HepG2 (cell line): Measurements from ENCODE around the gene PRR30. TPM values are rescaled to one million over a fixed set of nuclear protein-coding genes. Genes with fewer than 3 reads are reported as not detected.

Source experiments
- ATAC-seq: fragments of 200-7000 bp; cut with Tn5 transposase; 3 replicates; pipeline ENCODE4 v1.9.1; 2020; ENCODE audit warnings: mild to moderate bottlenecking, moderate library complexity
- BruUV-seq: library from RNA; stranded (reverse); fragments of 400-500 nt; replicated peaks from 2 replicates; lab custom pipeline; 2021; lab: Mats Ljungman, UMichigan
- CTCF ChIA-PET: fragments of 300-600 bp; formaldehyde crosslinking; extraction: SDS; loops from one replicate; lab custom pipeline; 2021; ENCODE audit warnings: low total read pairs, inconsistent platforms, low intra/inter-chr PET ratio; lab: Yijun Ruan, JAX
- POLR2A ChIA-PET: fragments of 350-600 bp; sonication (Branson Sonifier 250); formaldehyde crosslinking; loops from one replicate; lab custom pipeline; 2020; ENCODE audit warnings: antibody characterized with exemption, inconsistent platforms; lab: Yijun Ruan, JAX
- DNase-seq: peaks from one replicate; pipeline ENCODE4 v3.0.0-alpha.2; 2015; ENCODE audit warnings: low spot score
- FAIRE-seq: peaks from 3 replicates; lab custom pipeline; 2011; peaks lifted over from hg19 to GRCh38; lab: Jason Lieb, UNC
- H2AFZ ChIP-seq: one replicate; pipeline ENCODE4 v1.6.1; 2011; ENCODE audit warnings: low read length, inconsistent platforms
- H3K27ac ChIP-seq: fragments of 300-600 bp; 3 replicates; pipeline ENCODE4 v1.8.0; 2011; ENCODE audit warnings: mixed run types, mild to moderate bottlenecking, mixed read lengths, low read length, inconsistent platforms; ENCODE audit not compliant: insufficient read depth; ENCODE audit errors: extremely low read length
- H3K27me3 ChIP-seq, 2 experiments: fragments of 200-600 bp in 1 of 2; 2 replicates in 1 of 2; 3 replicates in 1 of 2; pipeline versions ENCODE4 v1.6.0 to v1.8.0; 2011; ENCODE audit warnings: low read length in 2 of 2, mild to moderate bottlenecking in 2 of 2, moderate library complexity in 2 of 2, inconsistent platforms in 1 of 2; ENCODE audit not compliant: insufficient read depth in 2 of 2, control insufficient read depth in 1 of 2
- H3K36me3 ChIP-seq, 2 experiments: fragments of 200-600 bp in 1 of 2; replicated peaks in 1 of 2; 2 replicates in 1 of 2; 3 replicates in 1 of 2; pipeline versions ENCODE4 v1.5.1 to v1.8.0; 2011; ENCODE audit warnings: low read length in 2 of 2, inconsistent platforms in 1 of 2; ENCODE audit not compliant: insufficient read depth in 2 of 2, control insufficient read depth in 1 of 2
- H3K4me1 ChIP-seq: 2 replicates; pipeline ENCODE4 v1.5.1; 2012; ENCODE audit warnings: low read length, inconsistent platforms; ENCODE audit not compliant: insufficient read depth
- H3K4me2 ChIP-seq: 2 replicates; pipeline ENCODE4 v1.6.0; 2011; ENCODE audit warnings: low read depth, low read length, inconsistent platforms
- H3K4me3 ChIP-seq, 3 experiments: fragments of 200-600 bp in 1 of 3; sonication (generic), shearing (Covaris generic) in 1 of 3; replicated peaks in 1 of 3; 2 replicates each; pipeline ENCODE4 v1.5.1; 2011 to 2016; ENCODE audit warnings: low read length in 3 of 3, inconsistent platforms in 2 of 3, low read depth in 2 of 3, mild to moderate bottlenecking in 2 of 3, control low read depth in 1 of 3, mixed read lengths in 1 of 3; ENCODE audit not compliant: insufficient read depth in 1 of 3
- H3K79me2 ChIP-seq: one replicate; pipeline ENCODE4 v1.6.1; 2011; ENCODE audit warnings: low read length, inconsistent platforms; ENCODE audit not compliant: insufficient read depth
- H3K9ac ChIP-seq: 2 replicates; pipeline ENCODE4 v1.6.0; 2011; ENCODE audit warnings: mild to moderate bottlenecking, low read depth, low read length, inconsistent platforms; ENCODE audit not compliant: insufficient read depth
- H3K9me3 ChIP-seq: 2 replicates; pipeline ENCODE4 v1.5.1; 2012; ENCODE audit warnings: mild to moderate bottlenecking, low read length
- H4K20me1 ChIP-seq: 2 replicates; pipeline ENCODE4 v1.6.0; 2011; ENCODE audit warnings: inconsistent platforms, mild to moderate bottlenecking, low read length, moderate library complexity; ENCODE audit not compliant: insufficient read depth
- ASH2L ChIP-seq: fragments of 300-600, 200-600 bp; sonication (generic); IDR thresholded peaks from 2 replicates; pipeline ENCODE4 v1.7.0; 2017; ENCODE audit warnings: low read depth, mild to moderate bottlenecking, moderate library complexity, mixed read lengths, low read length; ENCODE audit not compliant: insufficient read length
- EP300 ChIP-seq, 3 experiments: sonication (generic) in 1 of 3; formaldehyde crosslinking in 1 of 3; IDR thresholded peaks; 2 replicates each; pipeline versions ENCODE4 v1.5.1 to v1.6.1; 2011 to 2020; ENCODE audit warnings: low read depth in 2 of 3, low read length in 2 of 3, borderline replicate concordance in 1 of 3, improper control_type of control experiment in 1 of 3, mild to moderate bottlenecking in 1 of 3, missing genetic modification reagents in 1 of 3, moderate library complexity in 1 of 3
- GATAD2A ChIP-seq: IDR thresholded peaks from 2 replicates; pipeline ENCODE4 v1.6.1; 2016
- ISX ChIP-seq: sonication (generic); formaldehyde crosslinking; conservative IDR thresholded peaks from 2 replicates; pipeline ENCODE4 v1.5.0; 2020; ENCODE audit warnings: missing genetic modification reagents
- MED1 ChIP-seq: sonication (generic); formaldehyde crosslinking; IDR thresholded peaks from 2 replicates; pipeline ENCODE4 v1.4.0; 2020; ENCODE audit warnings: missing genetic modification reagents
- PHF8 ChIP-seq: sonication (generic); formaldehyde crosslinking; IDR thresholded peaks from 2 replicates; pipeline ENCODE4 v1.5.0; 2020; ENCODE audit warnings: missing genetic modification reagents
- PPARG ChIP-seq: conservative IDR thresholded peaks from 2 replicates; pipeline ENCODE4 v1.6.1; 2016; ENCODE audit warnings: missing biosample characterization, missing genetic modification reagents
- SOX13 ChIP-seq, 3 experiments: fragments of 450-650 bp in 1 of 3; sonication (generic) in 1 of 3; formaldehyde crosslinking in 1 of 3; IDR thresholded peaks in 2 of 3; conservative IDR thresholded peaks in 1 of 3; 2 replicates each; pipeline versions ENCODE4 v1.5.0 to v1.6.1; 2016 to 2020; ENCODE audit warnings: antibody characterized with exemption in 1 of 3, mild to moderate bottlenecking in 1 of 3, missing compliant biosample characterization in 1 of 3, missing genetic modification reagents in 1 of 3, moderate library complexity in 1 of 3
- SOX5 ChIP-seq: IDR thresholded peaks from 2 replicates; pipeline ENCODE4 v1.6.1; 2016; ENCODE audit warnings: borderline replicate concordance
- SOX6 ChIP-seq, 2 experiments: fragments of 450-650 bp in 1 of 2; sonication (generic) in 1 of 2; formaldehyde crosslinking in 1 of 2; IDR thresholded peaks; 2 replicates each; pipeline versions ENCODE4 v1.4.0 to v1.6.1; 2017 to 2020; ENCODE audit warnings: antibody characterized with exemption in 1 of 2, mild to moderate bottlenecking in 1 of 2, missing genetic modification reagents in 1 of 2
- WIZ ChIP-seq: sonication (generic); formaldehyde crosslinking; IDR thresholded peaks from 2 replicates; pipeline ENCODE4 v1.5.1; 2020; ENCODE audit warnings: mild to moderate bottlenecking, missing genetic modification reagents
- ZBTB42 ChIP-seq: sonication (generic); formaldehyde crosslinking; IDR thresholded peaks from 2 replicates; pipeline ENCODE4 v1.5.0; 2020; ENCODE audit warnings: mild to moderate bottlenecking, missing genetic modification reagents
- ZFP82 ChIP-seq: sonication (generic); formaldehyde crosslinking; IDR thresholded peaks from 2 replicates; pipeline ENCODE4 v1.5.1; 2020; ENCODE audit warnings: mild to moderate bottlenecking, missing genetic modification reagents, borderline replicate concordance
- ZNF350 ChIP-seq: sonication (generic); formaldehyde crosslinking; IDR thresholded peaks from 2 replicates; pipeline ENCODE4 v1.4.0; 2020; ENCODE audit warnings: mild to moderate bottlenecking, low read depth, missing genetic modification reagents, borderline replicate concordance
- ZNF780A ChIP-seq: sonication (generic); formaldehyde crosslinking; IDR thresholded peaks from 2 replicates; pipeline ENCODE4 v1.8.0; 2022; ENCODE audit warnings: mild to moderate bottlenecking, missing genetic modification reagents, moderate library complexity
- WGBS: methylation state at CpG from one replicate; pipeline ENCODE4 v1.1.6; 2017; ENCODE audit warnings: low lambda C conversion rate; 5-methylcytosine and 5-hydroxymethylcytosine counted together
- in situ Hi-C: cut with HindIII; loops from 2 replicates; pipeline ENCODE4 v1.10.0; 2017; ENCODE audit warnings: low pct_unique_long_range_greater_than_20kb; ENCODE audit not compliant: extremely low pct_ligation_motif_present
- intact Hi-C: fragments of 100-400 bp; cut with micrococcal nuclease; formaldehyde crosslinking; loops from one replicate; pipeline ENCODE4 v1.10.0; 2022; ENCODE audit not compliant: unreplicated experiment
- polyA plus RNA-seq, 8 experiments: library from polyadenylated mRNA; depleted of rRNA in 3 of 8; stranded (reverse) in 7 of 8; unstranded in 1 of 8; fragments of >200 nt; fragmentation: Illumina TruSeq in 4 of 8; extraction: Trizol in 4 of 8; gene quantifications; 2 replicates each; pipeline versions ENCODE4 v1.2.1 to v1.2.3, GENCODE V29; 2011 to 2016; ENCODE audit warnings: low read depth in 4 of 8, missing spikeins in 1 of 8, mixed read lengths in 1 of 8; ENCODE audit not compliant: insufficient read depth in 1 of 8
- total RNA-seq, 5 experiments: library from RNA; depleted of rRNA; stranded (reverse); fragments of >200 nt; fragmentation: Illumina TruSeq; extraction: Trizol; gene quantifications; 2 replicates each; pipeline ENCODE4 v1.2.3, GENCODE V29; 2016; ENCODE audit warnings: low read depth in 1 of 5
- TF ChIP-seq, protein P1 (sequence below): sonication (generic); formaldehyde crosslinking; IDR thresholded peaks from 2 replicates; pipeline ENCODE4 v1.5.0; 2020; ENCODE audit warnings: mild to moderate bottlenecking, missing genetic modification reagents
- TF ChIP-seq, protein P2 (sequence below): IDR thresholded peaks from 2 replicates; pipeline ENCODE4 v1.6.1; 2016; ENCODE audit warnings: missing genetic modification reagents, missing compliant biosample characterization
- TF ChIP-seq, protein P3 (sequence below): sonication (generic); formaldehyde crosslinking; IDR thresholded peaks from 2 replicates; pipeline ENCODE4 v1.5.0; 2020; ENCODE audit warnings: mild to moderate bottlenecking, missing genetic modification reagents

Gene PRR30
- total and polyA plus RNA-seq, 2 of the 13 experiments (the other 11 are each of a cell fraction or from before 2014, with no cell fraction given), result not detected

DNA sequence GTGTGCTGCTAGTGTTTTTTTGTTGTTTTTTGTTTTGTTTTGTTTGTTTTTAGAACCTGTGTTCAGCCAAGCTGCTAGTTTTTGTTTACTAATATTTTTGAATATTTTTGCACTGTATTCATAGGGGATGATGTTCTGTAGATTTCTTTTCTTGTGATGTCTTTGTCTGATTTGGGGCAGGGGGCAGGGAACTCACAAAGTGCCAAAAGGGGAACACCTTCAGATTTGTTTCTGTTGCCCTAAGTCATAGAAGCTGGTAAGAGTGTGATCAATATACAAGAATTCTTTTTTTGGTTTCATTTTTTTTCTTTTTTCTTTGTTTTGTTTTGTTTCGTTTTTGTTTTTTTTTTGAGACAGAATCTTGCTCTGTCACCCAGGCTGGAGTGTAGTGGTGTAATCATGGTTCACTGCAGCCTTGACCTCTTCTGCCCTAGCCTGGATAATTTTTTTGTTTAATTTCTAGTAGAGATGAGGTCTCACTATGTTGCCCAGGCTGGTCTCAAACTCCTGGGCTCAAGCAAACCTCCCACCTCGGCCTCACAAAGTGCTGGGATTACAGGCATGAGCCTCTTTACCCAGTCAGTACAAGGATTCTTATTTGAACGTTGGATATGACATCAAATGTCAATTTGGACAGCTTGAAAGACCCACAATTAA, 40.3 kb upstream of the PRR30 start:
- no TSS peak for BruUV-seq
- no peaks in the 10 kb centered on the region for H3K27me3 ChIP-seq
- no peaks in the 10 kb centered on the region for H3K9me3 ChIP-seq
- 11% methylated on average over 3 of the region's 3 CpGs for WGBS
- no peak overlapping the region; a peak in 1 of 6 replicates for H3K4me3 ChIP-seq
- H2AFZ ChIP-seq, result no peak overlapping the region
- POLR2A ChIA-PET, result interaction anchor here (1.2 kb wide), 1 partner anchor 32 kb away, joined by 5 read pairs; the partner anchor contains the start of genes ATRAID and SLC5A6
- H3K79me2 ChIP-seq, result no peaks in the 10 kb centered on the region
- in situ Hi-C loops (no loop called here), intact Hi-C loops (no loop called here)
- H3K4me1 ChIP-seq, result peaks cover 100% of the 10 kb centered on the region
- no peaks in the 10 kb centered on the region for H4K20me1 ChIP-seq
- ATAC-seq (no peak), DNase-seq (peak; percentile 46), FAIRE-seq (peak; percentile 37)
- H3K36me3 ChIP-seq, result no peaks in the 10 kb centered on the region; a peak in 1 of 5 replicates
- H3K4me2 ChIP-seq, result peak overlapping the region; percentile 45
- H3K9ac ChIP-seq, result peak overlapping the region; percentile 71
- CTCF ChIA-PET, result no interaction called here
- peak overlapping the region; percentile 94 for H3K27ac ChIP-seq
- TF ChIP-seq ZNF350 (peak; percentile 5; the same call in 1 of the 2 replicates), EP300 (IDR thresholded peaks at IDR 0.05; ENCODE audit: low read depth in 2 of 2, low read length in 2 of 2) (peak in 1 of 2 experiments; percentile 57; a peak in 1 of 4 replicates), EP300 (CRISPR knock-in tag; IDR thresholded peaks at IDR 0.05; ENCODE audit: borderline replicate concordance) (no peak), SOX5 (CRISPR knock-in tag) (peak; percentile 65; the same call in 1 of the 2 replicates), PPARG (CRISPR knock-in tag) (0 out of 2 replicates have a peak, but pooled peaks have one; percentile 16), ZFP82 (CRISPR knock-in tag) (no peak), WIZ (0 out of 2 replicates have a peak, but pooled peaks have one; percentile 21), SOX13 (IDR thresholded peaks at IDR 0.05) (no peak), SOX13 (CRISPR knock-in tag; conservative IDR thresholded peaks at IDR 0.05 in 1 of 2, IDR thresholded peaks at IDR 0.05 in 1 of 2) (peak in 1 of 2 experiments; percentile 71; a peak in 2 of 4 replicates), SOX6 (IDR thresholded peaks at IDR 0.05) (no peak), SOX6 (CRISPR knock-in tag; IDR thresholded peaks at IDR 0.05) (peak; percentile 79), ASH2L (peak; percentile 44), MED1 (peak; percentile 74), ISX (CRISPR knock-in tag) (no peak), PHF8 (CRISPR knock-in tag) (no peak), ZNF780A (CRISPR knock-in tag) (no peak), GATAD2A (CRISPR knock-in tag) (peak; percentile 62), ZBTB42 (CRISPR knock-in tag) (no peak)
- TF ChIP-seq, protein P1, sequence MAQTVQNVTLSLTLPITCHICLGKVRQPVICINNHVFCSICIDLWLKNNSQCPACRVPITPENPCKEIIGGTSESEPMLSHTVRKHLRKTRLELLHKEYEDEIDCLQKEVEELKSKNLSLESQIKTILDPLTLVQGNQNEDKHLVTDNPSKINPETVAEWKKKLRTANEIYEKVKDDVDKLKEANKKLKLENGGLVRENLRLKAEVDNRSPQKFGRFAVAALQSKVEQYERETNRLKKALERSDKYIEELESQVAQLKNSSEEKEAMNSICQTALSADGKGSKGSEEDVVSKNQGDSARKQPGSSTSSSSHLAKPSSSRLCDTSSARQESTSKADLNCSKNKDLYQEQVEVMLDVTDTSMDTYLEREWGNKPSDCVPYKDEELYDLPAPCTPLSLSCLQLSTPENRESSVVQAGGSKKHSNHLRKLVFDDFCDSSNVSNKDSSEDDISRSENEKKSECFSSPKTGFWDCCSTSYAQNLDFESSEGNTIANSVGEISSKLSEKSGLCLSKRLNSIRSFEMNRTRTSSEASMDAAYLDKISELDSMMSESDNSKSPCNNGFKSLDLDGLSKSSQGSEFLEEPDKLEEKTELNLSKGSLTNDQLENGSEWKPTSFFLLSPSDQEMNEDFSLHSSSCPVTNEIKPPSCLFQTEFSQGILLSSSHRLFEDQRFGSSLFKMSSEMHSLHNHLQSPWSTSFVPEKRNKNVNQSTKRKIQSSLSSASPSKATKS (CRISPR knock-in tag), result no peak
- TF ChIP-seq, protein P2, sequence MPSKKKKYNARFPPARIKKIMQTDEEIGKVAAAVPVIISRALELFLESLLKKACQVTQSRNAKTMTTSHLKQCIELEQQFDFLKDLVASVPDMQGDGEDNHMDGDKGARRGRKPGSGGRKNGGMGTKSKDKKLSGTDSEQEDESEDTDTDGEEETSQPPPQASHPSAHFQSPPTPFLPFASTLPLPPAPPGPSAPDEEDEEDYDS, result 0 out of 2 replicates have a peak, but pooled peaks have one; percentile 35
- TF ChIP-seq, protein P3, sequence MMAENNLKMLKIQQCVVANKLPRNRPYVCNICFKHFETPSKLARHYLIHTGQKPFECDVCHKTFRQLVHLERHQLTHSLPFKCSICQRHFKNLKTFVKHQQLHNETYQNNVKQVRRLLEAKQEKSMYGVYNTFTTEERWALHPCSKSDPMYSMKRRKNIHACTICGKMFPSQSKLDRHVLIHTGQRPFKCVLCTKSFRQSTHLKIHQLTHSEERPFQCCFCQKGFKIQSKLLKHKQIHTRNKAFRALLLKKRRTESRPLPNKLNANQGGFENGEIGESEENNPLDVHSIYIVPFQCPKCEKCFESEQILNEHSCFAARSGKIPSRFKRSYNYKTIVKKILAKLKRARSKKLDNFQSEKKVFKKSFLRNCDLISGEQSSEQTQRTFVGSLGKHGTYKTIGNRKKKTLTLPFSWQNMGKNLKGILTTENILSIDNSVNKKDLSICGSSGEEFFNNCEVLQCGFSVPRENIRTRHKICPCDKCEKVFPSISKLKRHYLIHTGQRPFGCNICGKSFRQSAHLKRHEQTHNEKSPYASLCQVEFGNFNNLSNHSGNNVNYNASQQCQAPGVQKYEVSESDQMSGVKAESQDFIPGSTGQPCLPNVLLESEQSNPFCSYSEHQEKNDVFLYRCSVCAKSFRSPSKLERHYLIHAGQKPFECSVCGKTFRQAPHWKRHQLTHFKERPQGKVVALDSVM (CRISPR knock-in tag), result peak; percentile 44; the same call in 1 of the 2 replicates
